GM23338 (cell line): ENCODE measurements around the gene TGM6. TPM values are rescaled to one million over a fixed set of nuclear protein-coding genes. Genes with fewer than 3 reads are reported as not detected.

ENCODE experiments used
- ATAC-seq: fragments of 200-7000 bp; cut with Tn5 transposase; 3 replicates; pipeline ENCODE4 v1.9.1; 2020
- DNase-seq: peaks from one replicate; pipeline ENCODE4 v3.0.0-alpha.2; 2015; ENCODE audit warnings: low spot score
- H2AFZ ChIP-seq: fragments of 200-600 bp; sonication (generic); 2 replicates; pipeline ENCODE4 v1.8.0; 2016; ENCODE audit warnings: antibody characterized with exemption, mild to moderate bottlenecking, moderate library complexity
- H3F3A ChIP-seq: fragments of 200-600 bp; sonication (generic); replicated peaks from 2 replicates; pipeline ENCODE4 v1.8.0; 2017; ENCODE audit warnings: antibody characterized with exemption, mixed run types, low read depth
- H3K27ac ChIP-seq: fragments of 200-600 bp; sonication (generic); 2 replicates; pipeline ENCODE4 v1.6.1; 2016; ENCODE audit warnings: low read depth
- H3K27me3 ChIP-seq: fragments of 200-600 bp; sonication (generic); 2 replicates; pipeline ENCODE4 v1.8.0; 2016; ENCODE audit warnings: mild to moderate bottlenecking, mixed run types, moderate library complexity; ENCODE audit not compliant: insufficient read depth
- H3K36me3 ChIP-seq: fragments of 200-600 bp; sonication (generic); 2 replicates; pipeline ENCODE4 v1.8.0; 2016; ENCODE audit warnings: mild to moderate bottlenecking; ENCODE audit not compliant: insufficient read depth
- H3K4me1 ChIP-seq: fragments of 200-600 bp; sonication (generic); 2 replicates; pipeline ENCODE4 v1.8.0; 2016; ENCODE audit warnings: mild to moderate bottlenecking, moderate library complexity; ENCODE audit not compliant: insufficient read depth
- H3K4me2 ChIP-seq: fragments of 200-600 bp; sonication (generic); 2 replicates; pipeline ENCODE4 v1.7.1; 2017; ENCODE audit warnings: mixed run types
- H3K4me3 ChIP-seq: fragments of 200-600 bp; sonication (generic); 2 replicates; pipeline ENCODE4 v1.6.1; 2016; ENCODE audit warnings: mixed run types
- H3K79me2 ChIP-seq: fragments of 200-600 bp; sonication (generic); replicated peaks from 2 replicates; pipeline ENCODE4 v1.8.0; 2017; ENCODE audit warnings: mild to moderate bottlenecking; ENCODE audit not compliant: insufficient read depth
- H3K9me2 ChIP-seq: fragments of 200-600 bp; sonication (generic); 2 replicates; pipeline ENCODE4 v1.8.0; 2017; ENCODE audit not compliant: insufficient read depth
- H4K20me1 ChIP-seq: fragments of 200-600 bp; sonication (generic); replicated peaks from 2 replicates; pipeline ENCODE4 v1.8.0; 2017; ENCODE audit warnings: mild to moderate bottlenecking; ENCODE audit not compliant: insufficient read depth
- H3K27ac Mint-ChIP-seq: 2 replicates; pipeline ENCODE4 v1.8.0; 2020; ENCODE audit warnings: inconsistent platforms, mild to moderate bottlenecking, moderate library complexity, mixed read lengths
- H3K27me3 Mint-ChIP-seq: 3 replicates; pipeline ENCODE4 v1.8.0; 2022; ENCODE audit warnings: low read depth, mild to moderate bottlenecking, moderate library complexity, mixed read lengths, inconsistent platforms; ENCODE audit not compliant: insufficient read depth, poor library complexity
- H3K36me3 Mint-ChIP-seq: 3 replicates; pipeline ENCODE4 v1.8.0; 2021; ENCODE audit warnings: low read depth, mild to moderate bottlenecking, inconsistent platforms, moderate library complexity, mixed read lengths
- H3K4me1 Mint-ChIP-seq: 3 replicates; pipeline ENCODE4 v1.8.0; 2020; ENCODE audit warnings: mild to moderate bottlenecking, inconsistent platforms, mixed read lengths
- H3K4me3 Mint-ChIP-seq: 3 replicates; pipeline ENCODE4 v1.8.0; 2021; ENCODE audit warnings: moderate library complexity, mild to moderate bottlenecking, inconsistent platforms, mixed read lengths
- H3K9me3 Mint-ChIP-seq: 3 replicates; pipeline ENCODE4 v1.8.0; 2020; ENCODE audit warnings: moderate library complexity, mild to moderate bottlenecking, inconsistent platforms, mixed read lengths
- CREB1 ChIP-seq: fragments of 250-450 bp; sonication (Bioruptor Pico); IDR thresholded peaks from 2 replicates; pipeline ENCODE4 v1.5.0; 2020; ENCODE audit warnings: low read depth, mild to moderate bottlenecking, moderate library complexity
- EZH2 ChIP-seq: fragments of 200-600 bp; sonication (generic); IDR thresholded peaks from one replicate; pipeline ENCODE4 v1.8.0; 2017; ENCODE audit warnings: antibody characterized with exemption, mild to moderate bottlenecking, low read depth; ENCODE audit not compliant: unreplicated experiment
- EZH2phosphoT487 ChIP-seq: fragments of 200-600 bp; sonication (generic); IDR thresholded peaks from one replicate; pipeline ENCODE4 v1.8.1; 2018; ENCODE audit warnings: antibody characterized with exemption; ENCODE audit not compliant: unreplicated experiment
- JUNB ChIP-seq: IDR thresholded peaks from one replicate; pipeline ENCODE4 v1.6.1; 2016; ENCODE audit warnings: antibody characterized with exemption; ENCODE audit not compliant: unreplicated experiment
- NANOG ChIP-seq: IDR thresholded peaks from 2 replicates; pipeline ENCODE4 v1.6.1; 2016; ENCODE audit warnings: antibody characterized with exemption, borderline replicate concordance
- POLR2AphosphoS5 ChIP-seq: IDR thresholded peaks from 2 replicates; pipeline ENCODE4 v1.6.1; 2016; ENCODE audit warnings: antibody characterized with exemption, low read depth
- STAT1 ChIP-seq: IDR thresholded peaks from one replicate; pipeline ENCODE4 v1.6.1; 2016; ENCODE audit warnings: antibody characterized with exemption; ENCODE audit not compliant: unreplicated experiment
- ZNF114 ChIP-seq: fragments of 250-450 bp; sonication (Bioruptor Pico); IDR thresholded peaks from 2 replicates; pipeline ENCODE4 v1.5.0; 2020; ENCODE audit warnings: mild to moderate bottlenecking, moderate library complexity
- ZNF331 ChIP-seq: fragments of 250-450 bp; sonication (Bioruptor Pico); IDR thresholded peaks from 2 replicates; pipeline ENCODE4 v1.5.0; 2020; ENCODE audit warnings: low read depth, mild to moderate bottlenecking, moderate library complexity
- polyA plus RNA-seq: library from polyadenylated mRNA; unstranded; fragments of >200 nt; fragmentation: Nextera tagmentation; extraction: Ambion mirVana; gene quantifications from 2 replicates; pipeline ENCODE4 v1.2.1, GENCODE V29; 2016
- total RNA-seq: library from RNA; depleted of rRNA; stranded (reverse); fragments of >200 nt; shearing (Covaris generic); gene quantifications from 2 replicates; pipeline ENCODE4 v1.2.3, GENCODE V29; 2014
- TF ChIP-seq, protein P1 (sequence below): fragments of 250-450 bp; sonication (Bioruptor Pico); IDR thresholded peaks from 2 replicates; pipeline ENCODE4 v1.5.0; 2020; ENCODE audit warnings: mild to moderate bottlenecking, moderate library complexity
- TF ChIP-seq, protein P2 (sequence below), 2 experiments: fragments of 200-600 bp in 1 of 2; sonication (generic) in 1 of 2; conservative IDR thresholded peaks; 2 replicates each; pipeline versions ENCODE4 v1.5.1 to v1.6.1; 2016 to 2017; ENCODE audit warnings: antibody characterized with exemption in 2 of 2, low read depth in 2 of 2, mild to moderate bottlenecking in 2 of 2, moderate library complexity in 1 of 2
- TF ChIP-seq, protein P3 (sequence below): IDR thresholded peaks from 2 replicates; pipeline ENCODE4 v1.6.1; 2016; ENCODE audit warnings: antibody characterized with exemption

TGM6 gene
- total and polyA plus RNA-seq, 2 experiments from 2014 or later, result not detected

DNA sequence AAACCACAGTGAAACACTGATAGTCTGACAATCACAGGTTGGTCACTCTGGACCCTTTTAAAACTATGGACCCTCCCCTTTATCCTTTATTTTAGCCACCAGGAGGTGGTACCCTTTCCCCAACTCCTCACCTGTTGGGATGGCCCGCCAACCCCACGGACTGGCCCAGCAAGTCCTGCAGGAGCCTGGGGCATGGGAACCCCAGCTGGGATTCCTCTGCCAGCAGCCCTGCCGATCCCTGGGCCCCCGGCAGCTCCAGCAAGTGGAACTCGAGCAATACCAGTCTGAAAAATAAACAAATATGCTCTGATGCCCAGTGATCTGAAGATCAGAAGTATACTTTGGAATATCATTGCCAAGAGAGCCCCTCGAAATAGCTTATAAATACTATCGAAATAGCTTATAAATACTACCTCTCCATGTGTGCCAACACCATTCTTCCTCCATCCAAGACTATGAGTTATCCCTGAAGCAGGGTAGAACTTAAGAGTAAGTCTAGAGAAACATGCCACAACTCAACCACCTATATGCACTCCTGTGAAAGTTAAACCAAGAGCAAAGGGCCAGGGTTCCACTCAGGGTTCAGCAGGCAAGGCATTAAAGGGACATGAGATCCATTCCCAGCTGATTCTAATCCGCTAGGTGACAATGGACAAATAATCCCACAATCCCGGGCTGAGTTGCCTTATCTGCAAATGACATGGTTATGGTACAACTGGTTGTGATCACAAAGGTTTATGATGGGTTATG is 83.1 kb downstream of the TGM6 start (continued):
- TF ChIP-seq, protein P1, sequence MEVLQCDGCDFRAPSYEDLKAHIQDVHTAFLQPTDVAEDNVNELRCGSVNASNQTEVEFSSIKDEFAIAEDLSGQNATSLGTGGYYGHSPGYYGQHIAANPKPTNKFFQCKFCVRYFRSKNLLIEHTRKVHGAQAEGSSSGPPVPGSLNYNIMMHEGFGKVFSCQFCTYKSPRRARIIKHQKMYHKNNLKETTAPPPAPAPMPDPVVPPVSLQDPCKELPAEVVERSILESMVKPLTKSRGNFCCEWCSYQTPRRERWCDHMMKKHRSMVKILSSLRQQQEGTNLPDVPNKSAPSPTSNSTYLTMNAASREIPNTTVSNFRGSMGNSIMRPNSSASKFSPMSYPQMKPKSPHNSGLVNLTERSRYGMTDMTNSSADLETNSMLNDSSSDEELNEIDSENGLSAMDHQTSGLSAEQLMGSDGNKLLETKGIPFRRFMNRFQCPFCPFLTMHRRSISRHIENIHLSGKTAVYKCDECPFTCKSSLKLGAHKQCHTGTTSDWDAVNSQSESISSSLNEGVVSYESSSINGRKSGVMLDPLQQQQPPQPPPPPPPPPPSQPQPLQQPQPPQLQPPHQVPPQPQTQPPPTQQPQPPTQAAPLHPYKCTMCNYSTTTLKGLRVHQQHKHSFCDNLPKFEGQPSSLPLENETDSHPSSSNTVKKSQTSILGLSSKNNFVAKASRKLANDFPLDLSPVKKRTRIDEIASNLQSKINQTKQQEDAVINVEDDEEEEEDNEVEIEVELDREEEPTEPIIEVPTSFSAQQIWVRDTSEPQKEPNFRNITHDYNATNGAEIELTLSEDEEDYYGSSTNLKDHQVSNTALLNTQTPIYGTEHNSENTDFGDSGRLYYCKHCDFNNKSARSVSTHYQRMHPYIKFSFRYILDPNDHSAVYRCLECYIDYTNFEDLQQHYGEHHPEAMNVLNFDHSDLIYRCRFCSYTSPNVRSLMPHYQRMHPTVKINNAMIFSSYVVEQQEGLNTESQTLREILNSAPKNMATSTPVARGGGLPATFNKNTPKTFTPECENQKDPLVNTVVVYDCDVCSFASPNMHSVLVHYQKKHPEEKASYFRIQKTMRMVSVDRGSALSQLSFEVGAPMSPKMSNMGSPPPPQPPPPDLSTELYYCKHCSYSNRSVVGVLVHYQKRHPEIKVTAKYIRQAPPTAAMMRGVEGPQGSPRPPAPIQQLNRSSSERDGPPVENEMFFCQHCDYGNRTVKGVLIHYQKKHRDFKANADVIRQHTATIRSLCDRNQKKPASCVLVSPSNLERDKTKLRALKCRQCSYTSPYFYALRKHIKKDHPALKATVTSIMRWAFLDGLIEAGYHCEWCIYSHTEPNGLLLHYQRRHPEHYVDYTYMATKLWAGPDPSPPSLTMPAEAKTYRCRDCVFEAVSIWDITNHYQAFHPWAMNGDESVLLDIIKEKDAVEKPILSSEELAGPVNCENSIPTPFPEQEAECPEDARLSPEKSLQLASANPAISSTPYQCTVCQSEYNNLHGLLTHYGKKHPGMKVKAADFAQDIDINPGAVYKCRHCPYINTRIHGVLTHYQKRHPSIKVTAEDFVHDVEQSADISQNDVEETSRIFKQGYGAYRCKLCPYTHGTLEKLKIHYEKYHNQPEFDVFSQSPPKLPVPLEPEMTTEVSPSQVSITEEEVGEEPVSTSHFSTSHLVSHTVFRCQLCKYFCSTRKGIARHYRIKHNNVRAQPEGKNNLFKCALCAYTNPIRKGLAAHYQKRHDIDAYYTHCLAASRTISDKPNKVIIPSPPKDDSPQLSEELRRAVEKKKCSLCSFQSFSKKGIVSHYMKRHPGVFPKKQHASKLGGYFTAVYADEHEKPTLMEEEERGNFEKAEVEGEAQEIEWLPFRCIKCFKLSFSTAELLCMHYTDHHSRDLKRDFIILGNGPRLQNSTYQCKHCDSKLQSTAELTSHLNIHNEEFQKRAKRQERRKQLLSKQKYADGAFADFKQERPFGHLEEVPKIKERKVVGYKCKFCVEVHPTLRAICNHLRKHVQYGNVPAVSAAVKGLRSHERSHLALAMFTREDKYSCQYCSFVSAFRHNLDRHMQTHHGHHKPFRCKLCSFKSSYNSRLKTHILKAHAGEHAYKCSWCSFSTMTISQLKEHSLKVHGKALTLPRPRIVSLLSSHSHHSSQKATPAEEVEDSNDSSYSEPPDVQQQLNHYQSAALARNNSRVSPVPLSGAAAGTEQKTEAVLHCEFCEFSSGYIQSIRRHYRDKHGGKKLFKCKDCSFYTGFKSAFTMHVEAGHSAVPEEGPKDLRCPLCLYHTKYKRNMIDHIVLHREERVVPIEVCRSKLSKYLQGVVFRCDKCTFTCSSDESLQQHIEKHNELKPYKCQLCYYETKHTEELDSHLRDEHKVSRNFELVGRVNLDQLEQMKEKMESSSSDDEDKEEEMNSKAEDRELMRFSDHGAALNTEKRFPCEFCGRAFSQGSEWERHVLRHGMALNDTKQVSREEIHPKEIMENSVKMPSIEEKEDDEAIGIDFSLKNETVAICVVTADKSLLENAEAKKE (CRISPR knock-in tag), result no peak
- no peak for TF ChIP-seq JUNB

DNA sequence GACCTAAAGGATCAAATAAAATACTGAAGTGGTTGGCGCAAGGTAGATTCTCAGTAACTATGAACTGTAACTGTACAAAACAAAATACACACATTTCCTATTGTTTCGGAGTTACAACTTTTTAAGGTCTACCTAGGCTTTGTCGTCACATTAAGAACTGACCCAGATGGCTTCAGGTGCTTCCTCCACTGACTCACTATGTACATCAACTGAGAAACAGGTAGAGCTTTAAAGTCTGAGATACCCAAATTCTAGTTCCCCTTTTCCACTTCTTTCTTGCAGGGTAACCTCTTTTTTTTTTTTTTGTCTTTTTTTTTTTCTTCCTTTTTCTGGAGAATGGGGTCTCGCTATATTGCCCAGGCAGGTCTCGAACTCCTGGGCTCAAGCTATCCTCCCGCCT is 84.4 kb downstream of the TGM6 start:
- peaks cover 69% of the 10 kb centered on the region for H4K20me1 ChIP-seq
- H3K4me1 ChIP-seq, result no peaks in the 10 kb centered on the region; the same call in 1 of the 2 replicates
- H3K4me3 ChIP-seq, result no peak overlapping the region
- H2AFZ ChIP-seq, result no peak overlapping the region
- peaks cover 80% of the 10 kb centered on the region for H3K36me3 ChIP-seq
- no peak for DNase-seq
- Mint-ChIP-seq H3K27me3 (peaks cover 11% of the 10 kb centered on the region), H3K4me1 (peaks cover 20% of the 10 kb centered on the region), H3K27ac (no peak overlapping the region), H3K9me3 (no peaks in the 10 kb centered on the region), H3K4me3 (no peak overlapping the region), H3K36me3 (peaks cover 100% of the 10 kb centered on the region)
- H3K27ac ChIP-seq, result no peak overlapping the region
- H3K79me2 ChIP-seq, result peaks cover 65% of the 10 kb centered on the region
- no peaks in the 10 kb centered on the region for H3K9me2 ChIP-seq
- ATAC-seq, result no peak
- TF ChIP-seq, protein P2, sequence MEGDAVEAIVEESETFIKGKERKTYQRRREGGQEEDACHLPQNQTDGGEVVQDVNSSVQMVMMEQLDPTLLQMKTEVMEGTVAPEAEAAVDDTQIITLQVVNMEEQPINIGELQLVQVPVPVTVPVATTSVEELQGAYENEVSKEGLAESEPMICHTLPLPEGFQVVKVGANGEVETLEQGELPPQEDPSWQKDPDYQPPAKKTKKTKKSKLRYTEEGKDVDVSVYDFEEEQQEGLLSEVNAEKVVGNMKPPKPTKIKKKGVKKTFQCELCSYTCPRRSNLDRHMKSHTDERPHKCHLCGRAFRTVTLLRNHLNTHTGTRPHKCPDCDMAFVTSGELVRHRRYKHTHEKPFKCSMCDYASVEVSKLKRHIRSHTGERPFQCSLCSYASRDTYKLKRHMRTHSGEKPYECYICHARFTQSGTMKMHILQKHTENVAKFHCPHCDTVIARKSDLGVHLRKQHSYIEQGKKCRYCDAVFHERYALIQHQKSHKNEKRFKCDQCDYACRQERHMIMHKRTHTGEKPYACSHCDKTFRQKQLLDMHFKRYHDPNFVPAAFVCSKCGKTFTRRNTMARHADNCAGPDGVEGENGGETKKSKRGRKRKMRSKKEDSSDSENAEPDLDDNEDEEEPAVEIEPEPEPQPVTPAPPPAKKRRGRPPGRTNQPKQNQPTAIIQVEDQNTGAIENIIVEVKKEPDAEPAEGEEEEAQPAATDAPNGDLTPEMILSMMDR (conservative IDR thresholded peaks at IDR 0.05; ENCODE audit: low read depth in 2 of 2), result no peak
- TF ChIP-seq NANOG (no peak), EZH2phosphoT487 (no peak), ZNF331 (CRISPR knock-in tag) (no peak), JUNB (no peak), STAT1 (no peak), ZNF114 (CRISPR knock-in tag) (no peak), EZH2 (no peak), POLR2AphosphoS5 (no peak), CREB1 (CRISPR knock-in tag) (no peak)
- TF ChIP-seq, protein P3, sequence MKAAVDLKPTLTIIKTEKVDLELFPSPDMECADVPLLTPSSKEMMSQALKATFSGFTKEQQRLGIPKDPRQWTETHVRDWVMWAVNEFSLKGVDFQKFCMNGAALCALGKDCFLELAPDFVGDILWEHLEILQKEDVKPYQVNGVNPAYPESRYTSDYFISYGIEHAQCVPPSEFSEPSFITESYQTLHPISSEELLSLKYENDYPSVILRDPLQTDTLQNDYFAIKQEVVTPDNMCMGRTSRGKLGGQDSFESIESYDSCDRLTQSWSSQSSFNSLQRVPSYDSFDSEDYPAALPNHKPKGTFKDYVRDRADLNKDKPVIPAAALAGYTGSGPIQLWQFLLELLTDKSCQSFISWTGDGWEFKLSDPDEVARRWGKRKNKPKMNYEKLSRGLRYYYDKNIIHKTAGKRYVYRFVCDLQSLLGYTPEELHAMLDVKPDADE, result no peak
- H3K27me3 ChIP-seq, result no peaks in the 10 kb centered on the region
- peaks cover 25% of the 10 kb centered on the region; the same call in 1 of the 2 replicates for H3F3A ChIP-seq
- no peak overlapping the region for H3K4me2 ChIP-seq
